Gastrocnemius medialis (tissue), 4 donors: ENCODE data around the gene ITPR2. TPM values are rescaled to one million over a fixed set of nuclear protein-coding genes. Genes with fewer than 3 reads are reported as not detected.
"Not testable (repeated sequence)": the region's sequence is repeated elsewhere in the genome, so short reads cannot be mapped to it uniquely, and the experiment has no call there.

ENCODE experiments used
- ATAC-seq, 2 donors: fragments of 150-250 bp; one replicate each; pipeline ENCODE4 v1.9.1; 2016
- DNase-seq, 2 donors: peaks; one replicate each; pipeline ENCODE4 v3.0.0-alpha.2; 2019
- H3K27ac ChIP-seq, 4 donors: fragments of 200-600 bp; sonication (generic); 1 replicate in 1 of 4; 2 replicates in 3 of 4; pipeline ENCODE4 v1.5.1; 2016 to 2018; ENCODE audit warnings: mild to moderate bottlenecking in 2 of 4, moderate library complexity in 1 of 4
- H3K27me3 ChIP-seq, 3 donors: fragments of 200-600 bp; sonication (generic) in 2 of 3; 1 replicate in 1 of 3; 2 replicates in 2 of 3; pipeline versions ENCODE4 v1.5.1 to v1.6.0; 2016 to 2019; ENCODE audit warnings: mild to moderate bottlenecking in 1 of 3, moderate library complexity in 1 of 3
- H3K36me3 ChIP-seq, 2 donors: fragments of 200-600 bp; sonication (generic) in 1 of 2; one replicate each; pipeline ENCODE4 v1.5.1; 2017 to 2018
- H3K4me1 ChIP-seq, 2 donors: fragments of 200-600 bp; sonication (generic) in 1 of 2; one replicate each; pipeline ENCODE4 v1.5.1; 2016 to 2017; ENCODE audit warnings: mild to moderate bottlenecking in 2 of 2
- H3K4me3 ChIP-seq, 4 donors: fragments of 200-600 bp; sonication (generic) in 3 of 4; 1 replicate in 1 of 4; 2 replicates in 3 of 4; pipeline ENCODE4 v1.5.1; 2016 to 2019; ENCODE audit warnings: mild to moderate bottlenecking in 2 of 4
- H3K9me3 ChIP-seq, 3 donors: fragments of 200-600 bp; sonication (generic) in 2 of 3; 1 replicate in 1 of 3; 2 replicates in 2 of 3; pipeline ENCODE4 v1.5.1; 2016 to 2019
- POLR2A ChIP-seq, 2 donors: fragments of 450-650 bp; IDR thresholded peaks; one replicate each; pipeline ENCODE4 v1.6.1; 2017; ENCODE audit warnings: antibody characterized with exemption in 2 of 2, mild to moderate bottlenecking in 2 of 2, moderate library complexity in 2 of 2
- in situ Hi-C, 4 donors: fragments of 200-750 bp; cut with MboI; loops; one replicate each; pipeline versions ENCODE4 v1.15.0 to v1.8.0; 2017; ENCODE audit warnings: low sequenced_read_pairs in 4 of 4
- intact Hi-C: fragments of 100-400 bp; cut with DNase I; formaldehyde crosslinking; loops from one replicate; pipeline ENCODE4 v1.15.1; 2023; ENCODE audit warnings: low total_unique reads
- total RNA-seq, 4 donors: library from RNA; depleted of rRNA; stranded (reverse); fragments of >200 nt; gene quantifications; one replicate each; pipeline versions ENCODE4 v1.1.0 to v1.2.3, GENCODE V29; 2016
- TF ChIP-seq, protein P1 (sequence below), 5 experiments: fragments of 450-650 bp in 3 of 5; fragments of 200-600 bp in 2 of 5; sonication (generic) in 2 of 5; IDR thresholded peaks in 4 of 5; conservative IDR thresholded peaks in 1 of 5; 1 replicate in 4 of 5; 2 replicates in 1 of 5; pipeline ENCODE4 v1.5.1; 2016 to 2019; ENCODE audit warnings: antibody characterized with exemption in 5 of 5, mild to moderate bottlenecking in 3 of 5, moderate library complexity in 3 of 5

Gene ITPR2
- total RNA-seq, 4 donors from 2014 or later = 3.8 to 23.8 (median 4.1) TPM

DNA sequence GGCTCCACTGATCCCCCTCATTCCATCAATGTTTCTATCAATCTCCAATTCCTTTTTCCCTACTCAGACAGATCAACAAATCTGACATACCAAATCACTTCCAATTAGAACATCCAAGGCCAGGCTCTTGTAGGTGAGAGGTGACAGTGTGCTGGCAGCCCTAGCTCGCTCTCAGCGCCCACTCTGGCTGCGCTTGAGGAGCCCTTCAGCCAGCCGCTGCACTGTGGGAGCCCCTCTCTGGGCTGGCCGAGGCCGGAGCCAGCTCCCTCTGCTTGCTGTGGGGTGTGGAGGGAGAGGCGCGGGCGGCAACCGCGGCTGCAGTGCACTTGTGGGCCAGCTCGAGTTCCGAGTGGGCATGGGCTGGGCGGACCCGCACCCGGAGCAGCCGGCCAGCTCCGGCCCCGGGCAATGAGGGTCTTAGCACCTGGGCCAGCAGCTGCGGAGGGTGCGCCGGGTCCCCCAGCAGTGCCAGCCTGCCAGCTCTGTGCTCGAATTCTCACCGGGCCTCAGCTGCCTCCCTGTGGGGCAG lies 6.0 kb upstream of the ITPR2 start:
- Histone ChIP-seq H3K4me1 (peaks cover 0 to 3% of the 10 kb centered on the region in 2 donors), H3K9me3 (no peaks in the 10 kb centered on the region), H3K36me3 (no peaks in the 10 kb centered on the region), H3K27ac (no peak overlapping the region), H3K4me3 (no peak overlapping the region), H3K27me3 (no peaks in the 10 kb centered on the region)
- DNase-seq (no peak), ATAC-seq (no peak)
- in situ Hi-C loops (no loop called here), intact Hi-C loops (loop anchor here (10.0 kb wide), 3 partner anchors 46 to 884 kb away; partner anchors contain the start of gene RASSF8)
- no peak for TF ChIP-seq POLR2A (IDR thresholded peaks at IDR 0.05)
- TF ChIP-seq, protein P1, sequence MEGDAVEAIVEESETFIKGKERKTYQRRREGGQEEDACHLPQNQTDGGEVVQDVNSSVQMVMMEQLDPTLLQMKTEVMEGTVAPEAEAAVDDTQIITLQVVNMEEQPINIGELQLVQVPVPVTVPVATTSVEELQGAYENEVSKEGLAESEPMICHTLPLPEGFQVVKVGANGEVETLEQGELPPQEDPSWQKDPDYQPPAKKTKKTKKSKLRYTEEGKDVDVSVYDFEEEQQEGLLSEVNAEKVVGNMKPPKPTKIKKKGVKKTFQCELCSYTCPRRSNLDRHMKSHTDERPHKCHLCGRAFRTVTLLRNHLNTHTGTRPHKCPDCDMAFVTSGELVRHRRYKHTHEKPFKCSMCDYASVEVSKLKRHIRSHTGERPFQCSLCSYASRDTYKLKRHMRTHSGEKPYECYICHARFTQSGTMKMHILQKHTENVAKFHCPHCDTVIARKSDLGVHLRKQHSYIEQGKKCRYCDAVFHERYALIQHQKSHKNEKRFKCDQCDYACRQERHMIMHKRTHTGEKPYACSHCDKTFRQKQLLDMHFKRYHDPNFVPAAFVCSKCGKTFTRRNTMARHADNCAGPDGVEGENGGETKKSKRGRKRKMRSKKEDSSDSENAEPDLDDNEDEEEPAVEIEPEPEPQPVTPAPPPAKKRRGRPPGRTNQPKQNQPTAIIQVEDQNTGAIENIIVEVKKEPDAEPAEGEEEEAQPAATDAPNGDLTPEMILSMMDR (IDR thresholded peaks at IDR 0.05 in 4 of 5, conservative IDR thresholded peaks at IDR 0.05 in 1 of 5) = no peak

DNA sequence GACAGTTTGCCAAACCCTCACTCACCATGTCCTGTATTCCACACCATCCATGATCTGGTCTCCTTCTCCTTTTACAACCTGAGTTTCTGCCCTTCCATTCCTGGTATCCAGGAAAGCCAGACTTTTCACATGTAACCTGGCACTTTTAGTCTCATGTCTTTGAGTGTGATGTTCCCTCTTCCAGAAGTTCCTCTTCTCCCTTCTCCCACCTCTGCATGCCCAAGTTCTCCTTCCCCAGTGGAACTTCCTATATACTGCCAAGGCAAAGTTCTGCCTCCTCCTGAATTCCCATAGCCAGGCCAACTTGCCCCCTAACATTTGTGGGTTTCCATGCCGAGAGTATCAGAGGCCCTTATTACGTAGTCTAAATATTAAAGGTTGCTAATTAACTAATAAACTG lies 3.2 kb upstream of the ITPR2 start:
- DNase-seq = no peak
- Histone ChIP-seq H3K27ac (no peak overlapping the region), H3K4me1 (peaks cover 2 to 8% of the 10 kb centered on the region in 2 donors), H3K27me3 (no peaks in the 10 kb centered on the region), H3K4me3 (no peak overlapping the region), H3K9me3 (no peaks in the 10 kb centered on the region), H3K36me3 (no peaks in the 10 kb centered on the region)
- intact Hi-C loops = loop anchor here (10.0 kb wide), 3 partner anchors 49 to 881 kb away; partner anchors contain the start of gene RASSF8
- no peak for TF ChIP-seq POLR2A (IDR thresholded peaks at IDR 0.05)
- TF ChIP-seq, protein P1 (IDR thresholded peaks at IDR 0.05 in 4 of 5, conservative IDR thresholded peaks at IDR 0.05 in 1 of 5) = no peak
- in situ Hi-C loops = no loop called here
- ATAC-seq = no peak

DNA sequence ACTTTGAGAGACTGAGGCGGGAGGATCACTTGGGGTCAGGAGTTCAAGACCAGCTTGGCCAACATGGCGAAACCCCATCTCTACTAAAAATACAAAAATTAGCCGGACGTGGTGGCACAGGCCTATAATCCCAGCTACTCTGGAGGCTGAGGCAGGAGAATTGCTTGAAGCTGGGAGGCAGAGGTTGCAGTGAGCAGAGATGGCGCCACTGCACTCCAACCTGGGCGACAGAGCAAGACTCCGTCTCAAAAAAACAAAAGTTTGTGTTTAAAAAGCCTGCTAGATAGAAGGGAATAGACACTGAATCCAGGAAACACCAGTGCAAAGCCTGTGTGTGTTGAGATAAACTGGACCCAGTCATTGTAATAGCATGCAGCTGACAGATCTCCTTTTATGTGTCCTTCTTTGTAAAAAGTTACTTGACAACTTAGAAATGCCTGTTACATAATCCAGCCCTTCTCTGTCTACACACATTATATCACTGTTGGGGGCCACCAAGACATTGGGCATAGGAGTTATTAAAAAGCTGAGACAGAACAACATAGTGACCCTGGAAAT lies 1.6 kb upstream of the ITPR2 start:
- H3K27me3 ChIP-seq = not testable (repeated sequence)
- intact Hi-C loops = loop anchor here (5.0 to 10.0 kb wide), 4 partner anchors 50 to 880 kb away; partner anchors contain the start of genes MED21 and RASSF8

DNA sequence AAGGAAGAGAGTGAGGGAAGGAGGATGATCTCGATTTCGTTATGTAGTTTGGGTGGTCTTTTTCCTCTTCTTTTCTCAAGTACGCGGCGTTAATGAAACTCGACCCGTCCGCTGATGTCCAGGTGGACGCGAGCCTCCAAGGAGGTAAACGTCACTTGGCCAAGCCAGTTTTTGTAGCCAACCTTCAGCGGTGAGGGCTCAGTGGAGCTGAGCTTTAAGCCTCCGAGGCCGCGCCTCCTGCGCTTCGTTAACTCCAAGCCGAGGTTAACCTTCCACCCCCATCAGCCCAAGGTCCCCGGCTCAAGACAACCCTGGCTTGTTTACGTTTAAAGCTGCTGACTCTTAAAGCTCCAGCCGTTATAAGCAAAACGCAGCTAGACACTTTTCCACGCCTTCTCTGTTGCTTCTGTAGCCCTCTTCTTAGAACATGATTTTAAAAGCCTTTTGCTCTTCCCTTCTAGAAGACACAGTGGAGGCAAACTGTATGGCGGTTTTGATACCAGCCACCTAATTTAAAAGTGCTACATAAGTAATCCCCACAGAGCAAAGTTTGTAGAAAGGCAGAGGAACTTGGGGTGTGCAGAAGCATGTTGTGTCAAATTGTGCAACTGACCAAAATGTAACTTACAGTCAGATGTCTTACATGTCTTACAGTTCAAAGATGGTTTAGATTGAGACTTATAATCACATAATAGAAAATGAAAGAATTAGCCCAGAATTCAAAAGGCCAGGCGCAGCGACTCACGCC lies 923 bp upstream of the ITPR2 start:
- Histone ChIP-seq H3K27me3 (no peaks in the 10 kb centered on the region), H3K4me1 (peaks cover 5 to 15% of the 10 kb centered on the region in 2 donors), H3K9me3 (no peaks in the 10 kb centered on the region), H3K27ac (peak overlapping the region; percentile 36 to 91 (median 55)), H3K36me3 (no peaks in the 10 kb centered on the region), H3K4me3 (peak overlapping the region; percentile 56 to 77 (median 72))
- intact Hi-C loops = loop anchor here (1.0 to 10.0 kb wide), 6 partner anchors 12 to 879 kb away; partner anchors contain the start of genes FGFR1OP2, MED21 and RASSF8
- in situ Hi-C loops = no loop called here
- TF ChIP-seq, protein P1 (IDR thresholded peaks at IDR 0.05 in 4 of 5, conservative IDR thresholded peaks at IDR 0.05 in 1 of 5) = no peak
- TF ChIP-seq POLR2A (IDR thresholded peaks at IDR 0.05) = no peak
- DNase-seq = no peak
- no peak for ATAC-seq

More for the DNA sequence above, 1.6 kb upstream of the ITPR2 start:
- H3K4me3 ChIP-seq, in situ Hi-C loops, H3K36me3 ChIP-seq, H3K9me3 ChIP-seq, ATAC-seq, H3K27ac ChIP-seq, DNase-seq: not testable (repeated sequence)
- peaks cover 5 to 15% of the 10 kb centered on the region in 2 donors for H3K4me1 ChIP-seq
